ENCODE results near the gene ANK2. TPM values are rescaled to one million over a fixed set of nuclear protein-coding genes. Genes with fewer than 3 reads are reported as not detected.
A peak's percentile ranks its signal among the peaks of the same experiment; 100 is the strongest.

ANK2 gene
- total and polyA plus RNA-seq, 2 of the 13 experiments (the other 11 are each of a cell fraction or from before 2014, with no cell fraction given), result 2.7 to 15.1 TPM

GRCh38 chr4:113181289-113182007 lies 132.0 kb downstream of the ANK2 start (continued):
- TF ChIP-seq ZGPAT (CRISPR knock-in tag; IDR thresholded peaks at IDR 0.05) (peak; percentile 64), DR1 (CRISPR knock-in tag; IDR thresholded peaks at IDR 0.05) (no peak), ZNF737 (CRISPR knock-in tag; IDR thresholded peaks at IDR 0.05; ENCODE audit: borderline replicate concordance) (no peak), ZNF512B (CRISPR knock-in tag; IDR thresholded peaks at IDR 0.05; ENCODE audit: borderline replicate concordance) (no peak; the same call in 1 of the 2 replicates), AGO1 (IDR thresholded peaks at IDR 0.05; ENCODE audit: low read depth, low read length, poor library complexity, severe bottlenecking) (no peak), GPN1 (CRISPR knock-in tag; IDR thresholded peaks at IDR 0.05; ENCODE audit: borderline replicate concordance) (no peak), MNT (IDR thresholded peaks at IDR 0.05) (no peak), TFDP1 (CRISPR knock-in tag; IDR thresholded peaks at IDR 0.05; ENCODE audit: borderline replicate concordance) (no peak), ZBTB34 (CRISPR knock-in tag; IDR thresholded peaks at IDR 0.05) (no peak), ZNF773 (CRISPR knock-in tag; IDR thresholded peaks at IDR 0.05; ENCODE audit: borderline replicate concordance) (no peak), PRMT3 (CRISPR knock-in tag; IDR thresholded peaks at IDR 0.05; ENCODE audit: borderline replicate concordance, low read depth) (peak; percentile 65; the same call in 1 of the 2 replicates), PHF5A (CRISPR knock-in tag; IDR thresholded peaks at IDR 0.05; ENCODE audit: low read depth, unreplicated experiment) (no peak), MAZ (IDR thresholded peaks at IDR 0.05; ENCODE audit: borderline replicate concordance, low read depth, low read length) (no peak), MAZ (CRISPR knock-in tag; IDR thresholded peaks at IDR 0.05; ENCODE audit: low read depth) (no peak), MATR3 (CRISPR knock-in tag; IDR thresholded peaks at IDR 0.05) (no peak), TBP (CRISPR knock-in tag; IDR thresholded peaks at IDR 0.05) (no peak), NFRKB (IDR thresholded peaks at IDR 0.05) (no peak), ZNF547 (CRISPR knock-in tag; IDR thresholded peaks at IDR 0.05) (no peak), GLI4 (CRISPR knock-in tag; IDR thresholded peaks at IDR 0.05; ENCODE audit: borderline replicate concordance) (no peak), THYN1 (CRISPR knock-in tag; IDR thresholded peaks at IDR 0.05; ENCODE audit: borderline replicate concordance, low read depth) (no peak)
